Measurements from ENCODE around the gene RGS19. TPM values are rescaled to one million over a fixed set of nuclear protein-coding genes. Genes with fewer than 3 reads are reported as not detected.

The RGS19 gene
- total RNA-seq, 1 experiment from 2014 or later: 12.8 TPM

- Histone ChIP-seq H4K91ac (ENCODE audit: insufficient read length, low read depth, low read length) (no peak overlapping the region), H4K20me1 (ENCODE audit: control insufficient read depth, insufficient read depth, insufficient read length) (no peaks in the 10 kb centered on the region), H4K8ac (replicated peaks; ENCODE audit: insufficient read length, low read depth, low read length) (no peak overlapping the region), H2BK5ac (ENCODE audit: insufficient read length, low read length) (no peak overlapping the region), H3K4me1 (ENCODE audit: insufficient read depth, low read length) (no peaks in the 10 kb centered on the region), H3K79me1 (ENCODE audit: insufficient read depth, low read depth, low read length, poor library complexity, severe bottlenecking) (no peaks in the 10 kb centered on the region), H3K9me3 (ENCODE audit: control insufficient read depth, low read depth, low read length) (no peaks in the 10 kb centered on the region), H3K4ac (ENCODE audit: low read depth, low read length) (no peak overlapping the region), H2BK120ac (ENCODE audit: low read depth, low read length, poor library complexity, severe bottlenecking) (no peak overlapping the region), H3K56ac (ENCODE audit: insufficient read length, low read depth, low read length) (no peak overlapping the region), H3T11ph (ENCODE audit: low read length) (no peak overlapping the region), H3K27ac (ENCODE audit: insufficient read length, low read depth, low read length) (no peak overlapping the region), H3K9ac (ENCODE audit: extremely low read depth, insufficient read length, low read length) (no peak overlapping the region), H2AK5ac (ENCODE audit: insufficient read length, low read length) (no peak overlapping the region), H2BK15ac (ENCODE audit: low read depth, low read length) (no peak overlapping the region), H3K18ac (ENCODE audit: insufficient read length, low read depth, low read length) (no peak overlapping the region), H3K23ac (ENCODE audit: insufficient read length, low read depth, low read length) (no peak overlapping the region), H2BK20ac (ENCODE audit: low read depth, low read length, poor library complexity, severe bottlenecking) (no peak overlapping the region), H2BK12ac (ENCODE audit: insufficient read length, low read depth, low read length) (no peak overlapping the region), H4K5ac (ENCODE audit: insufficient read length, low read depth, low read length) (no peak overlapping the region), H3K4me2 (ENCODE audit: insufficient read depth, insufficient read length, low read length) (no peak overlapping the region), H3K23me2 (ENCODE audit: insufficient read length, low read depth, low read length, poor library complexity, severe bottlenecking) (no peaks in the 10 kb centered on the region), H3K79me2 (ENCODE audit: insufficient read depth, low read length) (no peaks in the 10 kb centered on the region), H2AFZ (ENCODE audit: low read length) (no peak overlapping the region), H3K27me3 (ENCODE audit: insufficient read depth, low read length) (no peaks in the 10 kb centered on the region), H3K14ac (ENCODE audit: insufficient read depth, low read length) (no peak overlapping the region)
- H3K27ac Mint-ChIP-seq: no peak overlapping the region
- H3K4me1 Mint-ChIP-seq: peaks cover 0 to 7% of the 10 kb centered on the region in 2 experiments; a peak in 2 of 4 replicates
- H3K4me3 Mint-ChIP-seq: no peak overlapping the region
- no peak for DNase-seq
- H3K27me3 Mint-ChIP-seq (ENCODE audit: low read depth): peaks cover 1% of the 10 kb centered on the region; the same call in 1 of the 2 replicates
- peaks cover 0 to 3% (median 0%) of the 10 kb centered on the region in 3 experiments; a peak in 3 of 7 replicates for H3K36me3 Mint-ChIP-seq (ENCODE audit: insufficient read depth in 1 of 3, low read depth in 3 of 3)
- no CpG with 5 or more reads among the region's 14 CpGs for WGBS (ENCODE audit: extremely low coverage, insufficient read length, low lambda C conversion rate)
- no peaks in the 10 kb centered on the region for H3K9me3 Mint-ChIP-seq
- TF ChIP-seq CTCF (conservative IDR thresholded peaks at IDR 0.05): no peak
These were observed 6.7 kb downstream of the RGS19 start for GRCh38 chr20:64072498-64073063.

Measured in H9 (cell line).